Measurements from ENCODE around the gene SYNGAP1.

GRCh38 chr6:33459226-33459625, 39.4 kb downstream of the SYNGAP1 start:
- TF ChIP-seq CTCF (conservative IDR thresholded peaks at IDR 0.05; ENCODE audit: low read depth in 2 of 2) = no peak
- TF ChIP-seq POLR2AphosphoS5 (IDR thresholded peaks at IDR 0.05; ENCODE audit: low read depth) = no peak
- no peak for TF ChIP-seq EZH2 (IDR thresholded peaks at IDR 0.05; ENCODE audit: low read depth, unreplicated experiment)
- no peak for TF ChIP-seq EZH2phosphoT487 (IDR thresholded peaks at IDR 0.05; ENCODE audit: unreplicated experiment)
- TF ChIP-seq JUNB (IDR thresholded peaks at IDR 0.05; ENCODE audit: unreplicated experiment) = no peak
- TF ChIP-seq ZNF114 (CRISPR knock-in tag; IDR thresholded peaks at IDR 0.05) = no peak
- no peak for TF ChIP-seq CREB1 (CRISPR knock-in tag; IDR thresholded peaks at IDR 0.05; ENCODE audit: low read depth)
- no peak for TF ChIP-seq STAT1 (IDR thresholded peaks at IDR 0.05; ENCODE audit: unreplicated experiment)
- no peak for TF ChIP-seq ZNF331 (CRISPR knock-in tag; IDR thresholded peaks at IDR 0.05; ENCODE audit: low read depth)
- TF ChIP-seq REST (IDR thresholded peaks at IDR 0.05; ENCODE audit: unreplicated experiment) = no peak
- TF ChIP-seq ETS1 (IDR thresholded peaks at IDR 0.05) = no peak
- TF ChIP-seq NANOG (IDR thresholded peaks at IDR 0.05; ENCODE audit: borderline replicate concordance) = no peak

Measured in GM23338 (cell line).